K562 (cell line): ENCODE data around the gene DRC1. TPM values are rescaled to one million over a fixed set of nuclear protein-coding genes. Genes with fewer than 3 reads are reported as not detected.
A peak's percentile ranks its signal among the peaks of the same experiment; 100 is the strongest.

ENCODE experiments used
- CREB3 ChIP-seq: fragments of 450-650 bp; conservative IDR thresholded peaks from 2 replicates; pipeline ENCODE4 v1.6.1; 2016; ENCODE audit warnings: missing genetic modification characterization, low read depth, mild to moderate bottlenecking, missing compliant biosample characterization, moderate library complexity
- EP300 ChIP-seq: IDR thresholded peaks from 2 replicates; pipeline ENCODE4 v1.6.1; 2012; ENCODE audit warnings: low read length, improper control_type of control experiment
- FOXK1 ChIP-seq: sonication (generic); formaldehyde crosslinking; IDR thresholded peaks from 2 replicates; pipeline ENCODE4 v1.8.0; 2022; ENCODE audit warnings: missing genetic modification reagents, mild to moderate bottlenecking, borderline replicate concordance
- ILK ChIP-seq: fragments of 450-650 bp; IDR thresholded peaks from 2 replicates; pipeline ENCODE4 v1.6.1; 2016; ENCODE audit warnings: missing genetic modification characterization, low read depth, mild to moderate bottlenecking, missing compliant biosample characterization, moderate library complexity, borderline replicate concordance
- KDM5B ChIP-seq: fragments of 200-600 bp; sonication (generic); IDR thresholded peaks from 2 replicates; pipeline ENCODE4 v1.6.1; 2012; ENCODE audit warnings: low read depth, mild to moderate bottlenecking, moderate library complexity, low read length, control low read depth, inconsistent platforms; ENCODE audit not compliant: insufficient replicate concordance
- MLX ChIP-seq, 2 experiments: fragments of 450-650 bp in 1 of 2; sonication (generic) in 1 of 2; formaldehyde crosslinking; conservative IDR thresholded peaks; 2 replicates each; pipeline versions ENCODE4 v1.4.0 to v1.8.1; 2020 to 2022; ENCODE audit warnings: mild to moderate bottlenecking in 1 of 2, missing genetic modification reagents in 1 of 2
- NCOA4 ChIP-seq: fragments of 450-650 bp; IDR thresholded peaks from 2 replicates; pipeline ENCODE4 v1.6.1; 2018; ENCODE audit warnings: mild to moderate bottlenecking; ENCODE audit not compliant: partially characterized antibody
- NFXL1 ChIP-seq: fragments of 450-650 bp; formaldehyde crosslinking; IDR thresholded peaks from 2 replicates; pipeline ENCODE4 v1.4.0; 2021; ENCODE audit warnings: mild to moderate bottlenecking
- NR2C2 ChIP-seq, 2 experiments: fragments of 200-800 bp in 1 of 2; sonication (Bioruptor generic) in 1 of 2; sonication (generic) in 1 of 2; formaldehyde crosslinking in 1 of 2; IDR thresholded peaks; 2 replicates each; pipeline versions ENCODE4 v1.6.1 to v1.8.0; 2016 to 2022; ENCODE audit warnings: mild to moderate bottlenecking in 1 of 2, missing compliant biosample characterization in 1 of 2, missing genetic modification characterization in 1 of 2, missing genetic modification reagents in 1 of 2
- RERE ChIP-seq: sonication (generic); formaldehyde crosslinking; IDR thresholded peaks from 2 replicates; pipeline ENCODE4 v1.8.0; 2023; ENCODE audit warnings: missing genetic modification reagents, mild to moderate bottlenecking, borderline replicate concordance
- RFX1 ChIP-seq: fragments of 450-650 bp; IDR thresholded peaks from 2 replicates; pipeline ENCODE4 v1.6.1; 2016; ENCODE audit warnings: mild to moderate bottlenecking, moderate library complexity
- SRSF7 ChIP-seq: fragments of 200-400 bp; formaldehyde crosslinking; optimal IDR thresholded peaks from 2 replicates; pipeline ENCODE3; 2017; ENCODE audit warnings: mild to moderate bottlenecking, low read depth, low read length
- TCFL5 ChIP-seq: fragments of 250-450 bp; sonication (Bioruptor Pico); conservative IDR thresholded peaks from 2 replicates; pipeline ENCODE4 v1.6.1; 2021; ENCODE audit warnings: mild to moderate bottlenecking, moderate library complexity, matching md5 sums
- TFE3 ChIP-seq: fragments of 450-650 bp; formaldehyde crosslinking; IDR thresholded peaks from 2 replicates; pipeline ENCODE4 v1.4.0; 2020; ENCODE audit warnings: mild to moderate bottlenecking, mixed read lengths
- TGIF2 ChIP-seq: sonication (generic); formaldehyde crosslinking; IDR thresholded peaks from 2 replicates; pipeline ENCODE4 v1.8.1; 2022; ENCODE audit warnings: mild to moderate bottlenecking, missing genetic modification reagents, moderate library complexity
- ZNF165 ChIP-seq: fragments of 250-450 bp; sonication (Bioruptor Pico); IDR thresholded peaks from 2 replicates; pipeline ENCODE4 v1.4.0; 2020; ENCODE audit warnings: borderline replicate concordance
- ZNF354B ChIP-seq: fragments of 250-450 bp; sonication (Bioruptor Pico); IDR thresholded peaks from 2 replicates; pipeline ENCODE4 v1.4.0; 2020
- polyA plus RNA-seq, 8 experiments: library from polyadenylated mRNA; depleted of rRNA in 4 of 8; stranded (reverse) in 5 of 8; unstranded in 3 of 8; fragments of >200 nt; fragmentation: Nextera tagmentation in 2 of 8; fragmentation: Illumina TruSeq in 1 of 8; extraction: Ambion mirVana in 2 of 8; extraction: Trizol in 1 of 8; gene quantifications; 2 replicates each; pipeline versions ENCODE4 v1.2.1 to v1.2.3, GENCODE V29; 2011 to 2014; ENCODE audit warnings: inconsistent platforms in 1 of 8, missing spikeins in 1 of 8
- total RNA-seq, 7 experiments: library from RNA; depleted of rRNA in 6 of 7; stranded (reverse); fragments of >200 nt in 6 of 7; fragmentation: Illumina TruSeq in 2 of 7; extraction: Trizol in 2 of 7; gene quantifications; 2 replicates each; pipeline versions ENCODE4 v1.2.1 to v1.2.3, GENCODE V29; 2011 to 2021; ENCODE audit warnings: low replicate concordance in 1 of 7

The DRC1 gene
- total and polyA plus RNA-seq, 9 of the 15 experiments (the other 6 are each of a cell fraction or from before 2014, with no cell fraction given) = 0.07 to 0.10 TPM; not detected in 7

- TF ChIP-seq ZNF165 (CRISPR knock-in tag) (no peak), MLX (CRISPR knock-in tag; conservative IDR thresholded peaks at IDR 0.05) (no peak), TFE3 (CRISPR knock-in tag) (no peak), TGIF2 (CRISPR knock-in tag) (no peak), NR2C2 (CRISPR knock-in tag; IDR thresholded peaks at IDR 0.05) (peak; percentile 86), NR2C2 (tag; IDR thresholded peaks at IDR 0.05) (peak; percentile 85), NCOA4 (no peak), SRSF7 (no peak), KDM5B (no peak), FOXK1 (CRISPR knock-in tag) (no peak), EP300 (peak; percentile 6; the same call in 1 of the 2 replicates), ZNF354B (CRISPR knock-in tag) (no peak), CREB3 (tag) (0 out of 2 replicates have a peak, but pooled peaks have one; percentile 39), NFXL1 (no peak), RERE (CRISPR knock-in tag) (no peak), RFX1 (no peak), ILK (tag) (no peak), TCFL5 (CRISPR knock-in tag) (no peak)
Observed at GRCh38 chr2:26492749-26493515, 91.2 kb downstream of the DRC1 start (continued).
